Stimulated activated CD4-positive, alpha-beta T cell treated with anti-CD3 and anti-CD28 coated beads, Interleukin-15, amount 100 ng/mL, for 24 hours (primary cell): ENCODE measurements around the gene DPP9.

Source experiments
- DNase-seq: peaks from one replicate; pipeline ENCODE4 v3.0.0-alpha.2; 2020

Gene DPP9

DNA sequence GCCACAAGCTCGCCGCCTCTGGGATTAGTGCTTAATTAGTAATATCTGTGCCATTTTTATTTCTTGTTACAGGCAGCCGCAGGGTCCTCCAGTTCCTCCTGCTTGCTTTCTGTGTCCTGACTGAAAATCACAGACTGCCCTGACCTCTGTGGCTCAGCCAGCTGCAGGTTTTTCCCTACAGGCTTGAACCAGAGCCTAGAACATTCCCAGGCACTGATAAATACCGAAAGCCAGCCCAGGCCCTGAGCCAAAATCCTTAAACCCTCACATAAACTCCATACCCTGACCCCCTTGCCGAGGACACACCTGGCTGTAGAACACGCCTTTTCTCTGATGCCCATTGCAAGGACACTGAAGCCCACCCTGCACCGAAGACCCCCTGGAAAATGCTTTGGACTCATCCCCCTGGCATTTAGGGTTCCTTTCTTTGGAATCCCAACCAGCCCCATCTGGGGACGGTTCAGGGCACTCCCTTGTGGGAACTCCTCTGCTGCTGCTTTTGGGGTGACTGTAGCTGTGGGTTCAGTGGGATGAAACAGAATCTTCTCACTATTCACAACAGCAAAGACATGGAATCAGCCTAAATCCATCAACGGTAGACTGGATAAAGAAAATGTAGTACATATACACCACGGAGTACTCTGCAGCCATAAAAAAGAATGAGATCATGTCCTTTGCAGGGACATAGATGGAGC is 15.5 kb downstream of the DPP9 start:
- DNase-seq = no peak

DNA sequence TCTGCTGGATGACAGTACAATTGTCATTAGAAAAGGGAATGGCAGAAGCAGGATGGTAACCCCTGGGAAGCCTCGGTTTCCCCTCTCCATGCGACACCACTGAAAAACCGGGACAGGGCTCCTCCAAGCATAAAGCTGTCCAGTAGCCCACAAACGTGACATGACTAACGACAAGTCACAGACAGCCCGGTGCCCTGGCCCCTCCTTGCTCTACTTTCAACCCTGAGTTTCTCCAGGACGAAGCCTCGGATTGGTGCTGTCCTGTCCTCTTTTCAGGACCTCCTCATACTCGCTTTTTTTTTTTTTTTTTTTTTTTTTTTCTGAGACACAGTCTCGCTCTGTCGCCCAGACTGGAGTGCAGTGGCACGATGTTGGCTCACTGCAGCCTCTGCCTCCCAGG is 16.3 kb downstream of the DPP9 start:
- no peak for DNase-seq

DNA sequence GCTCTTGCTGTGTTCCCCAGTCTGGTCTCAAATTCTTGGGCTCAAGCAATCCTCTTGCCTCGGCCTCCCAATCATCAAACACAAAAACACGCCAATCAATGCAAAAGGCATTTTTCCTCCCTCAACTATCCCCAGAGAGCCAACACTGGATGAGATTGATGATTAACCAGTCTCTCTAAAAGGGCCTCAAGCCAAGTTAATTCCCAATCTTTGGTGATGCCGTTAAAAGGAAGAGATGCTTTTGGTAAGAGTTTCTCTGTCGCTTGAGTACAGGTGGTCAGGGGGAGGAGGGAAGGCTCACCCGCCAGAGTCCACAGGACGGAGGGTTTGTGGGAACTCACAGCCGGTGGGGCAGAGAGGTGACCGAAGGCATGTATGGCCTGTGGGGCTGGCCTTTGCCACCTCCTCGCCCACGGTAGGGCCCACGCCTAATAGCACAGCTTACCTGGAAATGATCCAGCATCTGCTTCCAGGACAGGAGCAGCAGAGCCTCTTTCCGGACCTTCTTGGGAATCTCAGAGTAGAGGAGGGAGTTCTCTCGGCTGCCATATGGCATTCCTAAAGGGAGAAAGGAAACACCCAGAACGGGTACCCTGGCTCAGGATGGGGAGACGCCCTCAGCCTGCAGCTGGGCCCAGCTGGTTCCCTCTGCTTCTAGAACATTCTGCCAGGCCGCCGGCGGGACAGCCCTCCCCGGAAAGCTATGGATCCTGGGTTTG is 18.1 kb downstream of the DPP9 start:
- no peak for DNase-seq

DNA sequence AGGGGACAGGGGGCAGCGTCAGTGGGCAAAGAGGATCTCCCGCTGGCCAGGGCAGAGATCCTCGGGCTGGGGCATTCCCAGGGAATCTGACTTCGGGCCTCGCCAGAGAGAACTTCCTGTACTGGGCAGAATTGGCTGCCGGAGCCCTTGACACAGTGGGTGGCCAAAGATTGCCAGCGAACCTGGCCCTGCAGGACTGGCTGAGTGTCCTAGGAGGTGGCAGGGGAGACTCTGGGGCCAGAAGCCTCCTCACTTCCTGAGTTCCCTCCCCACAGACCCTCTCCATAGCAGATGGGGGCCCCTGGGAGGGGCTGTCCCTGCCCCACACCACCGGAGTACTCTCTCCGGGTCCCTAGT is 19.3 kb downstream of the DPP9 start:
- DNase-seq = no peak

DNA sequence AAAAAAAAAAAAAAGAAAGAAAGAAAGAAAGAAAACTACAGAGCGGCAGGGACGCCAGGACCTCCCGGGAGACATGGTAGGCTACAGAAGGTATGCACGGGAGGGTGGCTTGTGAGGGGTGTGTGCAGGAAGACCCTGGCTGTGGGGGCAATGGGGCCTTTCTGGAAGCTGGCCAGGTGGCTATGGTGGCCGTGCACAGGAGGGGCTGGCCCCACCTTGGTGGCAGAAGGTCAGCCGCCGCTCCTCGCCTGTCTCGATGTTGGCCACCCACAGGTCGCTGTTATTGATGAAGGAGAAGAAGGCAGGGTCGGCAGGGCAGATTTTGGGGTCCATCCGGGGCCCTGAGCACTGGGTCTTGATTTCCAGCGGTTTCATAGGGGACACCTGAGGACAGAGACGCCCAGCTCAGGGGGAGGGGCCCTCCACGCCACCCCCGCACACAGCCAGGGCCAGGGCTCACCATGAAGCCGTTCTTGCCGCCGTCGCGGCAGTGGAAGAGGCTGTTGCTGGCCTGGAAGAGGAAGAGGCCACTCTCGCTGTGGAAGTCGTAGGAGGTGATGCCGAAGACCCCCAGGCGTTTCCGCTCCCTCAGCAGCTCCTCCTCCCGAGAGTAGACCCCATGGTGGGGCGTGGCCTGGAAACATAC is 19.8 kb downstream of the DPP9 start:
- no peak for DNase-seq

DNA sequence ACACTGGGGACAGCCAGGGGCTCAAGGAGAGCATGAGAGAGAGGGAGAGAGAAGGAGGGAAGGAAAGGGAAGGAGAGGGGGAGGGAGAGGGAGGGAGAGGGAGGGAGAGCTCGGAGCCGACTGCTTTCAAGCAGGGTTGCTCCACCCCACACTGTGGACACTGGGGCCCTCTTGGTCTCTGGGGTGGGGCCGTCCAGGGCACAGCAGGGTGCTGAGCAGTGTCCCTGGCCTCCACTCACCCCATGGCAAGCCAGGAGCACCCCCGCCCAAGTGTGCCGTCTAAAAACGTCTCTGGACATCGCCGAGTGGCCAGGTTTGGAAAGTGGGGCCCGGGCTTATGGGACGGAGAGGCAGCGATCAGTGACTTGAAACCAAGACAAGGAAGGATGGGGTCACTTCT is 20.9 kb downstream of the DPP9 start:
- no peak for DNase-seq

DNA sequence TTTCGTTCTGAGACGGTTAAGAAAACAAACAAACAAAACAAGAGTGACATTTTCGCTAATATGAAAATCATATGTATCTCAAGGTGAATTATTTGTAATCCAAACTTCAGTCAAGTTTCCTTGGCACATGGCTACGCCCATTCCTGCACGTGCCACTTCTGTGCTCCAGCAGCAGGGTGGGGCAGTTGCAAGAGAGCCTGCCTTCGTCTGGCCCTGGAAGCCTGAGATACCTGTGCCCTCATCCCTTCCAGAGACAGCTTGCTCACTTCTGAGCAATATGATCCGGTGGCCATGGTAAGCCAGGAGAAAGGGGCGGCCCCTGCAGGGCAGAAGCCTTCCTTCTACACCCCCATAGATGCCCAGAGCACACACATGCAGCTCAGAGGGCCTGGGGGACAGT is 22.1 kb downstream of the DPP9 start:
- no peak for DNase-seq

DNA sequence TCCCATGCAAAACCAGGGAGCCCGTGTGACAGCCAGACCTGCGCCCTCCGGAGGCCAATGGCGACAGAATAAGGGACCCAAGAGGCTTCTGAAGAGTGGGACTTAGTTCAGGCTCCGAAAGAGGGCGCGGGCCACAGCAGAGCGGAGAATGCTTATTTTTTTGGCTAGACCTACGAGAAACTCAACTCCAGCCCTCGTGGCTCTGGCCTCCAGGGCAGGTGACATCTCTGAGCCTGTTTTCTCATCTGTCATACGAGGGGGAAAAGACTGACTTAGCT is 23.0 kb downstream of the DPP9 start:
- no peak for DNase-seq

DNA sequence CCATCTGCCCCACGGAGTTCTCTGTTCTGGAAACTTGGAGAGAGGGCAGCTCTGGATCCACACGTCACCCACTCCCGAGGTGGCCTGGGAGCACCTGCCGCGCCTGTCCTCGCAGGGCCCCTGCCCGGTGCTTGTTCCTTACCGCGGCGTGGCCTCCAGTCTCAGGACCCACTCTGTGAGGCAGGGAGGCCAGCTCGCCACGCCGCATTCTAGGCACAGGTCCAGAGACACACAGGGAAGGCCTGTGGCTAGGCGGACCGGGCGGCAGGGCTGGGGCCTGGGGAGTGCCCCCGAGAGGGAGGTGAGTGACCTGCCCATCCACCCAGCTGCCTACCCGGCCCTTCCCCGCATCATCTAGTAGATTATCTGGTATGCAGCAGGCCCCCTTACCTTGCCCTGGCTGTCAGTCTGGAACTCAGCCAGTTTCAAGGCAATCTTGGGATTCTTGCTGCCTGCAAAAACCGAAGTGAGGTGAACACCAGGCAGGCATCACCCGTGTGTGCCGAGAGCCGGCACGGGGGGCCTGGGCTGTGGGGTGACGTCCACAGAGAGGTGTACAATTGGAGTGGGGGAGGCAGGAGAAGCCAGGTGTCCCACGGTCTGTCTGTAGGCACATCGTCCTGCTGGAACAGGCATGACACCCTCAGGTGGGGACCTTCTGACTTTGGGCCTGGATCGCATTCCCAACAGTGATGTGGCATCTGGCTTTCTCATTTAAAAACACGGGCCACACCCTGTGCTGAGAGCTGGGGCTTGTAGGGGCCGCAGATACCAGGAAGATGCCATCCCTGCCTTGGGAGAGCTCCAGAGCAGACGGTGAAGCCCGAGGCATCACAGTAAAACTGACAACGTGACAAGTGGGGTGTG is 23.6 kb downstream of the DPP9 start:
- no peak for DNase-seq

DNA sequence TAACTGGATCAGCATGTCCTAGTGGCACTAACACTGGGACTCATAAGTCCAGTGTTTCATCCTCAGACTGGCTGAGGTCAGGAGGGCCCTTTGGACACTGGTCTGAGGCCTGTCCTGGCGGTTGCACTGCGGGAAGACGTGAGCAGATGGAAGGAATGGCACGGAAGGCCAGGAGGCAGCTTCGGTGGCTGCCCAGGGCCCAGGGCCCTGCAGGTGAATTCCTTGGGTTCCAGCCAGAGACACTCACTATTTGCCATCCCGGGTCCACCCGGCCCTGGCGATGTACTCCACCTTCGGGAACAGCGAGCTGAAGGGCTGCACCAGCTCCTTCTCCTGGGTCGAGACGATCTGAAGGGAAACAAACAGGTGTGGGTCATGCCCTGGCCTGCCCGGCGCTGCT is 26.3 kb downstream of the DPP9 start:
- DNase-seq = no peak

DNA sequence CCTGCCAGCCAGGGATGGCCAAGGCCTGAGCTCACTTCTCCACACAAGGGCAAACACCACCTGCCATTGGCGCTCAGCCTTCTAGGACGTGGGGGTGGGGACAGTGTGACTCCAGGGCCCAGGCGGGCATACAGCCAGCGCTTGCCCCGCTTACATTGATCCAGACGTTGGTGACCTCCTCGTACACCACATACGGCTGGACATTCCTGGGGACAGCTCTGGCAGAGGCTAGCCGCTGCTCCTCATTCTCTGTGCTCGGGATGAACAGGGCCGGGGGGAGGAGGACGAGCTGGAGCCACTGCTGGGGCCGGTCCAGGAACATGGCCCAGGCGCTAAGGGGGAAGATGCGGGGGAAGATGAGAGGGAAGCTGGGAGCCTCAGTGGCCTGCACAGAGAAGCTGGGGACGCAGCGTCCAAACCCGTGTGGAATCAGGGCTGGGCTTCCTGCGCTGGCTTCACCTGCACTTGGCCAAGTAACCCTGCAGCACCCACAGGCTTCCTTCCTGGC is 28.4 kb downstream of the DPP9 start:
- no peak for DNase-seq

DNA sequence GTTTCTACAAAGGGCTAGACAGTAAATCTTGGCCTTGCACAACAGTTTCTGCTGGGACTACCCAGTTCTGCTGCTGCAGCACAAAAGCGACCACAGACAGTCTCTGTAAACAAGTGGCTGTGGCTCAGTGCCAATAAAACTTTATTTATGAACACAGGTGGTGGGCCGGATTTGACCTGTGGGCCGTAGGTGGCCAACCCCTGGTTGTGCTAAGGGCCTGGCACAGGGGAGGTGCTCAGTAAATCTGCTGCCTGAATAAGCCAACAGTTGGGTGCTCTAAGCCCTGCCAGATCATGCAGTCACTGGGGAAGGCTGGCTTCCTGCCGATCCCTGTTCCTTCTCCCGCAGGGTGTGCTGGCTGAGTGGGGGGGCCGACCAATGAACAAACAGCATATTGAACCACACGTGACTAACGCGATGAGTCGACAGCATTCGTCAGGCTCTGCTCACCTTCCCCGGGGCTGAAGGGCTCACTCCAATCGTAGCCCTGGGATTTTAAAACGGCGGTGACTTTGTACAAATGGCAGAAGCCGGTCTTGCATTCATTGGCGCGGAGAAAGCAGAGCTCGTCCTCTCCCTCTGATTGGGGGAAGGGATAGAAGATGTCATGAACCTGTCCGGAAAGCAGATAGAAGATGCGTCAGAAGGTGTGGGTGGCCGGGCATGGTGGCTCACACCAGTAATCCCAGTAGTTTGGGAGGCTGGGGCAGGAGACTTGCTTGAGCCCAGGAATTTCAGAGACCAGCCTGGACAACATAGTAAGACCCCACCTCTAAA is 29.2 kb downstream of the DPP9 start:
- no peak for DNase-seq

DNA sequence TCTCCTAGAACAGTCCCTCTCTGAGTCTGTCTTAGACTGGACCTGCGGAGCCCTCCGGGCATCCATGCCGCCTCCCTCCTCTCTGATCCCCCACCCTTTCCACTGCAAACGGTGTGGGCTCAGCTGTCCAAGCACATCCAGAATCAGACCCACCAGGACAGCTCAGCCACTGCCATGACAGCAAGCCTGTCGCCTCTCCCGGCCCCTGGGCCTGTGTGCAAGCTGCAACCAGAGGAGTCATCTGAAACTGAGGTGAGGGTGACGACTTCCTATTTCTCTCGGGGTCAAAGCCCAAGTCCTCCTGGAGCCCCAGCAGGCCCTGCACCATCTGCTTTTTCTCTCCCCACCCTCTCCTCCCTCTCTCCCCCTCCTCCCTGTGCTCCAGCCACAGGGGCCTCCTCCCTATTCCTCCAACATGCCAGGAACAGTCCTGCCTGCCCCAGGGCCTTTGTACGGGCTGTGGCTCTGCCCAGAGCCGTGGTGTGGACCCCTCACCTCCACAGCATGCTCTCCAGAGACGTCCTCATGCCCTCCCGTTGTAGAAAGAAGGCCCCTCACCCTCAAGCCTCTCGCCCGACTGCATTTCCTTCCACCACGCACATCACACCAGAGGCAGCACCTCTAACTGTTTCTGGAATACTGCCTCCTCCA is 30.0 kb downstream of the DPP9 start:
- DNase-seq = no peak

DNA sequence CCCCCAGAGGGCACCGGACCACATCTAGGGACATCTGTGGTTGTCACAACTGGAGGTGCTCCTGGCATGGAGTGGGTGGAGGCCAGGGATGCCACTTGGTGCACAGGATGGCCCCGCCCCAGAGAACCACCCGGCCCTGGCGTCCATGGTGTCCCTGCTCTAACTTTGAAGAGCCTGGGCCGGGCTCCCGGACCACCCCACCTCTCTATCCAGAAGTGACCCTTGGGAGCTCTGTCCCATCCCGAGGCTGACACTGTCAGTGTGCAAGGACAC is 30.6 kb downstream of the DPP9 start:
- DNase-seq = no peak

DNA sequence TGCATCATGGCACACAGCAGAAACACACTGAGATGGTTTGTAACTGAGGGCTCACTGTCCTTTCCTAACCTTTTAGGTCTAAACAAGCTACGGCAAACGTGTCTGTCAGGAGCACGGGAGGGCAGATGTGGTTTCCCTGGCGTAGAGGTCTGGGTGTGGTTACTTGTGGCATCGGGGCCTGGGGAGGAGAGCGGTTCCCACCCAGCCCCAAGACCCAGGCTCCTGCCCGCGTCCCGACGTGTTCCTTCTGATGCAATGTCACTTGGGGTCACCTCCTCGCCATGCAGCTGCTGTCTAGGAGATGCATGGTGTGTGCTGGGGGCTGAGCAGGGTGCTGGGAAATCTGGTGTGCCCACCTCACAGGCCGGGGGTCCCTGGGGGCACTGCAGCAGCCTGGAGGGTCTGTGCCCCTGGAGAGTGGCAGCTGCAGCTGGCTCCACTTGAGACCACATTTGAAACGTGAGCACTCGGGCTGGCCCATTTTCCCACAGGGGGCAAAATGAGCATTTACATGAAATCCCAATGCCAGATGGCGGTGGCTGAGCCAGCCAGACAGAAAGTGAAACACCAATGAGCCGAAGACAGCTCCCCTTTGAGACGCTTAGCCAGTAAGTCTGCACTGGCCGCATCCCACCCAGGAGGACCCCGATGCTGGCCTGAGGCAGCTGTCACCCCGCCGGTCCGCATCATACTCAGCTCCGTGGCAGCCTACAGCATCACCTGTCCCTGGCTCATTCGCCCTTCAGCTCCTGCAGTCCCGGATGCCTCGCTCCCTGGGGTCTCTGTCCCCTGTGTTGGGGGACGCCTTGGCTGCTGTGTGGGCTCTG is 31.2 kb downstream of the DPP9 start:
- no peak for DNase-seq

DNA sequence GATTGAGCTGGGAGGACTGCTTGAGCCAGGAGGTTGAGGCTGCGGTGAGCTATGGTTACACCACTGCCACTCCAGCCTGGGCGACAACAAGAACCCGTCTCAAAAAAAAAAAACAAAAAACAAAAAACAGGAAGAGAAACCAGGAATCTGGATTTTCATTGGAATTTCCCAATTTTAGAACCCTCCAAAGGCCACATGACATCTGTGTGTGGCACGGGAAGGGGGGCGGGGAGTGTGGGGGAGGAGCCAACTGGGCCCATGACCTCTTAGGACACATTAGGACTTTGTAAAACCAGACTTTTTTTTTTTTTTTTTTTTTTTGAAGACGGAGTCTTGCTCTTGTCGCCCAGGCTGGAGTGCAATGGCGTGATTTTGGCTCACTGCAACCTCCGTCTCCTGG is 32.3 kb downstream of the DPP9 start:
- no peak for DNase-seq

DNA sequence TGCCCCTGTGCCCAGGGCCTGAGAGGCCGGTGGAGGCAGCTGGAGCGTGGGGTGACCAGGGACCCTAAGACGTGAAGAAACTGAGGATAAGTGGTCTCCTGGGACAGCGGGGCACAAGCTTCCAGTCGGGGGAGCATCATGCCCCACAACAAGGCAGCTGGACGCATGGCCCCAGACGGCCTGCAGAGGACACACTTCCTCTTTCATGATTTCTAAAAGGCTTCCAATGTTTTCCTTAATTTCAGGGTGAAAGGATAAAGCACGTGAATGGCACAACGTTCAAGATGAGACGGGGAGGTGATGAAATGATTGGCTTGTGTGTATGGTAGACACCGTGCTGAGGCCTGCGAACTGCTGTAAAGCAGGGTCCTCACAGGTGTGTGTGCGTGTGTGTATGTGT is 33.3 kb downstream of the DPP9 start:
- DNase-seq = no peak

DNA sequence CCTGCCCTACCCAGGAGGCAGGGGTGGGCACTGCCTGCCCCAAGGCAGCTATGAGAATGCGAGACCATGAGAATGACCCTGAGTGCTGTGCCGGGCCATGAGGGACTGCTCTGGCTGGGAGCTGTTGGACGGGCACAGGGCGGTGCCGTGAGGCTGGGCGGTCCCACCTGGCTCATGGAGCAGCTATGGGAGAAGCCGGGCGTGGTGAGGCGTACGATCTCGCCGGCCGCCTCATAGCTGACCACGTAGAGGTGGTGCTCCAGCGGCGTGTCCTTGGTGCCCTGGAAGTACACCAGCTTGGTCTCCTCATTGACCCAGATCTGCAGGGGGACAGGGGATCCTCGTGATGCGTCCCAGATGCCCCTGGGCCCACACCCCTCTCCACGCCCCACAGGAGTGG is 34.2 kb downstream of the DPP9 start:
- DNase-seq = no peak

DNA sequence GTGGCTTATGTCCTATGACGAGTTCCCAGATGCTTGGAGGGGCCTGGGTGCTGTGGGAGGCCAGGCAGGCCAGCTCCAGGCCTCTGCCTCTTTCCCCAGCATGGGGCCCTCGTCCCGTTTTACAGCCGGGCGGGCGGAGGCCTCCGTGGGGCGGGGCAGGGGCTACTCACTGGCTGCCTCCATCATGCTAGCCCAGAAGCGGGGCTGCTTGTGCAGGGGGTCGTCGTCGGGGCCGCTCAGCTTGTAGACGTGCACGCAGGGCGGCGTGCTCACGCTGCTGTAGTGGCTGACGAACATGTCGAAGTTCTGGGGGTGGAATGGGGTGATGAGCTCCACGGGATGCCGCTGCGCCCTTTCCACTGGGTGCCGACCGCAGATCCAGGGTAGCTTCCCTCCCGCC is 35.1 kb downstream of the DPP9 start:
- no peak for DNase-seq

DNA sequence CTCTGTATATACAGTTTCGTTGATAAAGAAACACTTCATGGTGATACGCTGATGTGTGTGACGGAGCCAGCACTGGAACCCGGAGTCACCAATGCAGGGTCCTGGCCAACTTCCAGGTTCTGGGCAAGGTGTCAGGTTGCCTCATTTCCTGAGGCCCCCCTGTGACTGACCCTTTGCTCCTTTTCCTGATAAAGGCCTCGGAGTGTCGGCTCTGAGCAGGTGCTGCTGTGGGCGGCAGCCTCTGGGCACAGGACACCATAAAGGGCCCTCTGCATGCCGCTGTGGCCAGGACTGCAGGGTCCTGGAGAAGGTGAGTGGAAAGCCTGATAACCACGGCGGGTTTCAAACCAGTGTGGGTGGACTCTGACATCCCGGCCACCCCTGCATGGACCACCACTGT is 36.2 kb downstream of the DPP9 start:
- no peak for DNase-seq

DNA sequence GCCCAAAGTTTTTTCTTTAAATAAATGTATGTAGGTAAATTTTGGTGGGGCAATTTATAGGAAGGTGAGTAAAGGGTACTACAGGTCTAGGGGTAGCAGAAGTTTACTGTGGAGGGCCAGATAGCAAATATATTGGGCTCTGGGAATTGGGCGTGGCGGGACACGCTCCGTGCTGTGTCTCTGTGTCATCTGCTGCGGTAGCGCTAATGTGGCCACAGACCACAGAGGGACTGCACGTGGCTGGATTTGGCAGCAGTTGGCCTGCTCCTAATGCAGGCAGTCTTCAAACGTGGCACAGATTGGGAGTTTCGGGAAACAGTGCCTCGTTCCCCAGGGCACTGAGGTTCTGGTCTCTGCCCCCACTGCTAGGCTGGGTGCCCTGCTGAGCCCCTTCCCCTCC is 36.9 kb downstream of the DPP9 start:
- no peak for DNase-seq
